BE2C (cell line): ENCODE data around the gene NNAT.

Experiments
- DNase-seq: peaks from one replicate; pipeline ENCODE4 v3.0.0-alpha.2; 2020
- H3K27me3 ChIP-seq: fragments of 250-450 bp; sonication (Bioruptor Pico); 2 replicates; pipeline ENCODE4 v1.5.1; 2020; ENCODE audit warnings: mild to moderate bottlenecking
- H3K36me3 ChIP-seq: fragments of 250-450 bp; sonication (Bioruptor Pico); 2 replicates; pipeline ENCODE4 v1.5.1; 2020; ENCODE audit warnings: mild to moderate bottlenecking
- H3K4me1 ChIP-seq: fragments of 250-450 bp; sonication (Bioruptor Pico); 2 replicates; pipeline ENCODE4 v1.5.1; 2020
- H3K4me3 ChIP-seq: 2 replicates; pipeline ENCODE4 v1.5.1; 2011; ENCODE audit warnings: low read depth, low read length
- H3K9me3 ChIP-seq: fragments of 250-450 bp; sonication (Bioruptor Pico); 2 replicates; pipeline ENCODE4 v1.5.1; 2020
- TF ChIP-seq, protein P1 (sequence below): IDR thresholded peaks from 2 replicates; pipeline ENCODE4 v1.5.1; 2012; ENCODE audit warnings: mild to moderate bottlenecking, low read depth, low read length

NNAT gene

DNA sequence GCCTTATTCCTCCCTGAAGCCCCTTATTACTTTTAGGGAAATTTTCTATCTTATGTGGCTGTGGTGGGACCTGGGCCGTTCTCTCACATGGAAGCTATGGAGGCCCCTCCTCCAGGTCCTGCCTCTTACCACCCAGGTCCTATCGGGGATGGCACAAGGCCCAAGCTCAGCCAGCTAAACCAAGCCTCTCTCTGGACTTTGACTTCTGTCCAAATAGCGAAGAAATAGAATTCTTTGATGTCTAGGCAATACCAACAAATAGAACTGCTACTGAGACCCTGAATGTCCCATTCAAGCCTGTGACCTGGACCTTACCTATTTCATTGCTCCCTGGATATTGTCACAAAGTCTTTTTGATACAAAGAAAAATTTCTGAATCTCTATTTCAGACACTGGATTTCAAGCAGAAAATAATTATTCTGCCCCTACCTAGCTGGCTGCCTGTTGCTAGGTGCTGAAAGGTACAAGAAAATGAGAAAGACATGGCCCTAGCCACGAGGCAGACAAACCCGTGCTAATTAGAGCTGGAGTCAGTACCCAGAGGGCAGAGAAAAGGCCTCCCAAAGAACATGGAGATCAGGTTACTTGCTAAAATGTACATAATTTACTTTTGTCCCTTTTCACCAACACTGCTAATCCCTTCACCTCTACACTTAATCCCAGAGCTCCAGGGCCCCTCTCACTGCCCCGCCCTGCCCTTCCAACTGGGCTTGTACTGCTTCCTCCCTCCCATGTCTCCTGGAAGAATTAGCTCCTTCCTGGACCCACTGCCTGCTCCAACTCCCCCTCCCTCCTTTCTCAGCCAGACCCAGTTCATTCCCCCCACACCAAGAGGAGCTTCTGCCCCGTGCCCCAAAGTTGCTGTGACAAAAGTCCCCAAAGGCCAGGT lies 15.5 kb upstream of the NNAT start:
- Histone ChIP-seq H3K4me3 (no peak overlapping the region), H3K36me3 (no peaks in the 10 kb centered on the region; the same call in 1 of the 2 replicates), H3K4me1 (peaks cover 6% of the 10 kb centered on the region; the same call in 1 of the 2 replicates), H3K9me3 (no peaks in the 10 kb centered on the region), H3K27me3 (no peaks in the 10 kb centered on the region)
- TF ChIP-seq, protein P1, sequence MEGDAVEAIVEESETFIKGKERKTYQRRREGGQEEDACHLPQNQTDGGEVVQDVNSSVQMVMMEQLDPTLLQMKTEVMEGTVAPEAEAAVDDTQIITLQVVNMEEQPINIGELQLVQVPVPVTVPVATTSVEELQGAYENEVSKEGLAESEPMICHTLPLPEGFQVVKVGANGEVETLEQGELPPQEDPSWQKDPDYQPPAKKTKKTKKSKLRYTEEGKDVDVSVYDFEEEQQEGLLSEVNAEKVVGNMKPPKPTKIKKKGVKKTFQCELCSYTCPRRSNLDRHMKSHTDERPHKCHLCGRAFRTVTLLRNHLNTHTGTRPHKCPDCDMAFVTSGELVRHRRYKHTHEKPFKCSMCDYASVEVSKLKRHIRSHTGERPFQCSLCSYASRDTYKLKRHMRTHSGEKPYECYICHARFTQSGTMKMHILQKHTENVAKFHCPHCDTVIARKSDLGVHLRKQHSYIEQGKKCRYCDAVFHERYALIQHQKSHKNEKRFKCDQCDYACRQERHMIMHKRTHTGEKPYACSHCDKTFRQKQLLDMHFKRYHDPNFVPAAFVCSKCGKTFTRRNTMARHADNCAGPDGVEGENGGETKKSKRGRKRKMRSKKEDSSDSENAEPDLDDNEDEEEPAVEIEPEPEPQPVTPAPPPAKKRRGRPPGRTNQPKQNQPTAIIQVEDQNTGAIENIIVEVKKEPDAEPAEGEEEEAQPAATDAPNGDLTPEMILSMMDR, result no peak
- DNase-seq, result no peak

DNA sequence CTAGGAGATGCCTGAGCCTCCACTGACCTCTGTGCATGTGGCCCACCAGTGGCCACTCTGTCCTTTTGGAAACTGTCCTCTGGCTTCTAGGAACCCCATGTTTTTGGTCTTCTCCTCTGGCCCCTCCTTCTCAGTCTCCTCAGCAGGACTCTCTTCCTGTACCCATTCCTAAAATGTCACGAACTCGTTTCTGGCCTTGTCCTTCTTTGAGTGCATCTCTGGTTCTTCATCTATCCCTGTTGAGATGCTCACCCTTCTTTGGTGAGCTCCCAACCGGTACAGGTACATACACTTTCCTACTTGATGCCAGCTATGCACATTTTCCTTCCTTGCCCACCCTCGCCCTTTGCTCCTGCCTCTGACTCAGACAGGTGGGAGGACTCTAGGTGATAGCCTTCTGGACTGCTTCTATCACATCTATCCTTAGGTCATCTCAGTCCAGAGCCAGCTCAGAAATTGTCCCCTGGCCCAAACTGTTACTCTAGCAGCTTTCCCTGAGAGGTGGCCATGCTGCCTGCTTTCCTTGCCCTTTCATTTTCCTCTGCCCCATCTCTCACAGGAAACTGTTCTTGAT lies 14.8 kb upstream of the NNAT start:
- TF ChIP-seq, protein P1, result no peak

DNA sequence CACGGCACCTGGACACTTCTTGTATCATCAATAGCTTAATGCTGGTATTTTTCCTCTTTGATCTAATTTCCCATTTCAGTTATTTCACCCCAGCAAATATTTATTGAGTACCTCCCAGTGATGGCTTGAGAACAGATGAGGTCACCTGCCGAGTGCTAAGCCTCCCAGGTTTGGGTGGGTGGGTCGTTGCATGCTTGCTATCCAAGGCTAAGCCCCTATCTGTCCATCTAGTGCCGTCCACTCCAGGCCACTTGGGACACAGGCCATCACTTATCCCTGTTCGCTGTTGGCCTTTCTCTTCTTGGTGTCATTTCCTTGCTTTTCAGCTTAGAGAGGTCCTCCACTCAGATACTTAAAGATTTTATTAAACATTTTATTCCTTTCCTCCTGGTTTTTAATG lies 10.8 kb upstream of the NNAT start:
- Histone ChIP-seq H3K36me3 (peaks cover under 1% of the 10 kb centered on the region; the same call in 1 of the 2 replicates), H3K4me3 (no peak overlapping the region), H3K4me1 (no peaks in the 10 kb centered on the region), H3K27me3 (no peaks in the 10 kb centered on the region), H3K9me3 (no peaks in the 10 kb centered on the region)
- no peak for DNase-seq
- TF ChIP-seq, protein P1, result no peak

More for the DNA sequence above, 14.8 kb upstream of the NNAT start:
- DNase-seq, result no peak
- Histone ChIP-seq H3K36me3 (no peaks in the 10 kb centered on the region; the same call in 1 of the 2 replicates), H3K4me3 (no peak overlapping the region), H3K27me3 (no peaks in the 10 kb centered on the region), H3K4me1 (peaks cover 6% of the 10 kb centered on the region; the same call in 1 of the 2 replicates), H3K9me3 (no peaks in the 10 kb centered on the region)

DNA sequence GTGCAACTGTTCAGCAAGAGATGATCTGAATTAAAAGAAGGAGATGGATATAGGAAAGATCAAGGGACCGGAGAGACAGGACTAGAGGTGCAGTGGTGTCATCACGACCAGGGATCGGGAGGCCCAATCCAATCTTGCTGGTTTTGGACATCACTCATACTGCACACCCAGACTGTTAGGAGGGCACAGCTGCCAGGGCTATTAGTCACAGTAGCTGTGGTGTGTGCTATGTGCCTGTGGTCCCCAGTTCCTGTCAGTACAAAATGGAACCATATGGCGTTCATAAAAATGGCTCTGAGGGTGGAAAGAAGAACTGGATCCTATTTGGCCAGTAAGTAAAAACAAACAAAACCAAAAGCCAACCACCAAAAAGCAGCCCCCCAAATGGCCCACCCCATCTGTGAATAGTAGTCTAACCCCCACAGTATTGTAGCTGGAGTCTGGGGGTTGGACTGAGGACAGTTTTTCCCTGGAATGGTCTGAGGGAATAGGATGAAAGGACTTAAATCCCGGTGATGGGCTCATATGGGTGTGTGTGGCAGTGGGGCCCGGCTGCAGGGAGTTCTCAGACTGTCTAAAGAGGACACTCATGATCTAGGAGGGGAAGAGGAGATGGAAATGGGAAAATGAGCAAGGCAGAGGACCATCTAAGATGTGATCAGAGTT lies 9.3 kb upstream of the NNAT start:
- no peaks in the 10 kb centered on the region for H3K27me3 ChIP-seq
- no peak overlapping the region for H3K4me3 ChIP-seq
- no peak for DNase-seq
- H3K9me3 ChIP-seq, result no peaks in the 10 kb centered on the region
- TF ChIP-seq, protein P1, result no peak
- no peaks in the 10 kb centered on the region for H3K4me1 ChIP-seq
- H3K36me3 ChIP-seq, result peaks cover 4% of the 10 kb centered on the region; the same call in 1 of the 2 replicates

DNA sequence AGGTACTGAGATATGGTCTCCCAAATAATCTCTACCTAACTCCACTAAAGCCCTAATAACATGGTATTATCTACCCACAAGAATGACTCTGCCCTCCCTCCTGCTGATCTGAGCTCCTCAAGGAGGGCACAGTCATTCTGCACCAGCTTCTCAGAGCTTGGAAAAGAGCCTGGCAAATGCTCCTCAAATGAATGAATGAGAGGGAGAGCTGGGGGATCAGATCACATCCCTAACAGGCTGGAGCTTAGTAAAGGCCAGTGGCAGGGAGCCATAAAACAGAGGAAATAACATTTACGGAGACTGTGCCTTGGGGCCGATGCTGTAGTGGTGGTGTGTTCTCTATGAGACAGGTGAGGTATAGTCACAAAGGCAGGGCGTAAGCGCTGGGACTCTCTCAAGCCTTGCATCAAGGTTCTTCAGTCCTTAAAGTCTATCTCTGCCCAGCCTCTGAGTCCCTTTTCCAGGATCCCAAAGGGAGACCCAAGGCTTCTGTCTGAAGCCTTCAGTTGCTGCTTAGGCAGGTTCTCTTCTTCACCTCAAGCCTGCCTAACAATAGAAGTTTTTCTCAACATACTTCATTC lies 7.2 kb upstream of the NNAT start:
- DNase-seq, result no peak
- TF ChIP-seq, protein P1, result no peak
- H3K36me3 ChIP-seq, result peaks cover 4% of the 10 kb centered on the region; the same call in 1 of the 2 replicates
- no peak overlapping the region for H3K4me3 ChIP-seq
- no peaks in the 10 kb centered on the region for H3K9me3 ChIP-seq
- H3K4me1 ChIP-seq, result 0 out of 2 replicates have a peak, but pooled peaks cover 3% of the 10 kb centered on the region
- H3K27me3 ChIP-seq, result no peaks in the 10 kb centered on the region
